B cell (primary cell): ENCODE measurements around the gene RBM19. TPM values are rescaled to one million over a fixed set of nuclear protein-coding genes. Genes with fewer than 3 reads are reported as not detected.

Experiments used
- ATAC-seq: fragments of 200-7000 bp; cut with Tn5 transposase; one replicate; pipeline ENCODE4 v1.10.0; 2021; ENCODE audit warnings: low read depth, mild to moderate bottlenecking, moderate number of reproducible peaks, moderate library complexity
- CTCF ChIA-PET: fragments of 350-600 bp; sonication (Branson Sonifier 250); formaldehyde crosslinking; loops from one replicate; lab custom pipeline; 2021; ENCODE audit warnings: antibody characterized with exemption, inconsistent platforms; lab: Charles Lee
- POLR2A ChIA-PET: fragments of 350-600 bp; sonication (Branson Sonifier 250); formaldehyde crosslinking; loops from one replicate; lab custom pipeline; 2021; ENCODE audit warnings: antibody characterized with exemption; lab: Charles Lee
- DNase-seq: peaks from one replicate; pipeline ENCODE4 v3.0.0; 2013
- H2AFZ ChIP-seq: 2 replicates; pipeline ENCODE4 v1.6.1; 2012; ENCODE audit warnings: mild to moderate bottlenecking, low read depth, low read length; ENCODE audit not compliant: insufficient read depth, poor library complexity, severe bottlenecking
- H3K27ac ChIP-seq, 2 donors: 1 replicate in 1 of 2; 2 replicates in 1 of 2; pipeline ENCODE4 v1.5.1; 2012 to 2013; ENCODE audit warnings: low read length in 2 of 2, mild to moderate bottlenecking in 2 of 2, moderate library complexity in 1 of 2
- H3K27me3 ChIP-seq, 4 experiments: fragments of 200-600 bp in 1 of 4; sonication (generic) in 1 of 4; replicated peaks in 1 of 4; 1 replicate in 2 of 4; 2 replicates in 2 of 4; pipeline versions ENCODE4 v1.6.1 to v1.7.0; 2013 to 2016; ENCODE audit warnings: low read length in 3 of 4, mild to moderate bottlenecking in 2 of 4, mixed read lengths in 1 of 4, moderate library complexity in 1 of 4; ENCODE audit not compliant: insufficient read depth in 4 of 4, control insufficient read depth in 3 of 4; ENCODE audit errors: control extremely low read depth in 1 of 4
- H3K36me3 ChIP-seq, 2 experiments: replicated peaks in 1 of 2; 1 replicate in 1 of 2; 2 replicates in 1 of 2; pipeline versions ENCODE4 v1.6.1 to v1.7.1; 2013; ENCODE audit warnings: low read length in 1 of 2; ENCODE audit not compliant: insufficient read depth in 2 of 2, control insufficient read depth in 1 of 2; ENCODE audit errors: control extremely low read depth in 1 of 2, extremely low read depth in 1 of 2
- H3K4me1 ChIP-seq, 2 donors: fragments of 200-600 bp in 1 of 2; sonication (generic) in 1 of 2; 1 replicate in 1 of 2; 2 replicates in 1 of 2; pipeline versions ENCODE4 v1.5.1 to v1.6.1; 2013 to 2017; ENCODE audit warnings: low read length in 2 of 2; ENCODE audit not compliant: control insufficient read depth in 2 of 2, insufficient read depth in 2 of 2
- H3K4me2 ChIP-seq: replicated peaks from 2 replicates; pipeline ENCODE3; 2012; ENCODE audit warnings: mild to moderate bottlenecking, low read depth, low read length; ENCODE audit not compliant: poor library complexity, severe bottlenecking
- H3K4me3 ChIP-seq, 5 experiments: fragments of 200-600 bp in 1 of 5; sonication (generic) in 1 of 5; 1 replicate in 3 of 5; 2 replicates in 2 of 5; pipeline versions ENCODE4 v1.5.1 to v1.7.0; 2011 to 2016; ENCODE audit warnings: low read length in 4 of 5, mild to moderate bottlenecking in 4 of 5, low read depth in 2 of 5, control low read depth in 1 of 5, moderate library complexity in 1 of 5; ENCODE audit not compliant: insufficient read depth in 1 of 5; ENCODE audit errors: control extremely low read depth in 1 of 5, extremely low read depth in 1 of 5
- H3K79me2 ChIP-seq: fragments of 200-600 bp; sonication (generic); one replicate; pipeline ENCODE4 v1.6.0; 2016; ENCODE audit warnings: low read length; ENCODE audit not compliant: control insufficient read depth, insufficient read depth
- H3K9ac ChIP-seq: fragments of 200-600 bp; sonication (generic); 2 replicates; pipeline ENCODE4 v1.6.1; 2017; ENCODE audit warnings: mild to moderate bottlenecking, low read length, moderate library complexity
- H3K9me3 ChIP-seq, 3 donors: one replicate each; pipeline versions ENCODE4 v1.6.1 to v1.7.1; 2013; ENCODE audit warnings: low read length in 2 of 3; ENCODE audit not compliant: control insufficient read depth in 2 of 3, insufficient read depth in 1 of 3; ENCODE audit errors: control extremely low read depth in 1 of 3
- H4K20me1 ChIP-seq: 2 replicates; pipeline ENCODE4 v1.6.0; 2012; ENCODE audit warnings: mild to moderate bottlenecking, low read length; ENCODE audit not compliant: insufficient read depth, control insufficient read depth, poor library complexity, severe bottlenecking
- H3K27ac Mint-ChIP-seq: one replicate; pipeline ENCODE4 v1.8.0; 2021; ENCODE audit warnings: mixed read lengths
- H3K27me3 Mint-ChIP-seq: one replicate; pipeline ENCODE4 v1.8.0; 2021; ENCODE audit warnings: mixed read lengths
- H3K4me1 Mint-ChIP-seq: one replicate; pipeline ENCODE4 v1.8.0; 2021; ENCODE audit warnings: mixed read lengths
- H3K4me3 Mint-ChIP-seq: one replicate; pipeline ENCODE4 v1.8.0; 2021; ENCODE audit warnings: mixed read lengths
- H3K9me3 Mint-ChIP-seq: one replicate; pipeline ENCODE4 v1.8.0; 2022; ENCODE audit warnings: mixed read lengths; ENCODE audit not compliant: insufficient read depth
- CTCF ChIP-seq: fragments of 200-600 bp; IDR thresholded peaks from one replicate; pipeline ENCODE4 v1.8.0; 2022; ENCODE audit warnings: antibody characterized with exemption, mild to moderate bottlenecking
- EZH2 ChIP-seq: IDR thresholded peaks from 2 replicates; pipeline ENCODE4 v1.6.1; 2012; ENCODE audit warnings: borderline replicate concordance, low read depth, mild to moderate bottlenecking, moderate library complexity, low read length; ENCODE audit not compliant: insufficient read depth, poor library complexity, severe bottlenecking
- WGBS: methylation state at CpG from one replicate; pipeline ENCODE4 v1.1.5; 2013; ENCODE audit warnings: missing lambda C conversion rate; ENCODE audit not compliant: insufficient coverage; 5-methylcytosine and 5-hydroxymethylcytosine counted together
- intact Hi-C: fragments of 100-400 bp; cut with micrococcal nuclease; formaldehyde crosslinking; loops from one replicate; pipeline ENCODE4 v1.10.0; 2022
- polyA plus RNA-seq: library from polyadenylated mRNA; depleted of rRNA; stranded (reverse); fragments of >200 nt; gene quantifications from 2 replicates; pipeline ENCODE4 v1.2.3, GENCODE V29; 2012
- total RNA-seq, 2 donors: library from RNA; stranded (reverse); fragments of 120-200 nt in 1 of 2; gene quantifications; 1 replicate in 1 of 2; 2 replicates in 1 of 2; pipeline versions ENCODE4 v1.2.3 to v1.2.4, GENCODE V29; 2013 to 2022

Gene RBM19
- total and polyA plus RNA-seq, 2 donors (not counting 1 experiment from before 2014, with no cell fraction given): 43.1 to 90.0 TPM

- no peak overlapping the region for H2AFZ ChIP-seq
- H3K9ac ChIP-seq: no peak overlapping the region
- ATAC-seq (no peak), DNase-seq (no peak)
- CTCF ChIA-PET: no interaction called here
- no peaks in the 10 kb centered on the region for H3K4me1 ChIP-seq
- Mint-ChIP-seq H3K27me3 (peaks cover 36% of the 10 kb centered on the region), H3K4me3 (no peak overlapping the region), H3K4me1 (no peaks in the 10 kb centered on the region), H3K9me3 (no peaks in the 10 kb centered on the region), H3K27ac (no peak overlapping the region)
- H3K36me3 ChIP-seq: no peaks in the 10 kb centered on the region
- no peak overlapping the region for H3K4me3 ChIP-seq
- H3K27me3 ChIP-seq: peaks cover 0 to 23% (median 11%) of the 10 kb centered on the region in 4 experiments
- no peak for TF ChIP-seq CTCF
- no peak for TF ChIP-seq EZH2
- no peaks in the 10 kb centered on the region for H3K79me2 ChIP-seq
- H4K20me1 ChIP-seq: no peaks in the 10 kb centered on the region
- no peak overlapping the region for H3K4me2 ChIP-seq
- POLR2A ChIA-PET: no interaction called here
- intact Hi-C loops: no loop called here
- no peak overlapping the region for H3K27ac ChIP-seq
- WGBS: no CpG with 5 or more reads among the region's 2 CpGs
- H3K9me3 ChIP-seq: peaks cover 0 to 6% (median 0%) of the 10 kb centered on the region in 3 donors
Measured at GRCh38 chr12:113777751-113778150, 188.4 kb downstream of the RBM19 start.

- peaks cover 26% of the 10 kb centered on the region for H3K27me3 Mint-ChIP-seq
- no peaks in the 10 kb centered on the region for H4K20me1 ChIP-seq
- POLR2A ChIA-PET: no interaction called here
- peaks cover 0 to 5% (median 0%) of the 10 kb centered on the region in 3 donors for H3K9me3 ChIP-seq
- H3K9ac ChIP-seq: no peak overlapping the region
- no peaks in the 10 kb centered on the region for H3K79me2 ChIP-seq
- H3K27me3 ChIP-seq: peaks cover 0 to 11% (median 8%) of the 10 kb centered on the region in 4 experiments
- H3K4me2 ChIP-seq: no peak overlapping the region
- no peaks in the 10 kb centered on the region for H3K36me3 ChIP-seq
- H3K9me3 Mint-ChIP-seq: no peaks in the 10 kb centered on the region
- no peak overlapping the region for H3K27ac ChIP-seq
- DNase-seq (no peak), ATAC-seq (no peak)
- no peak overlapping the region for H3K4me3 ChIP-seq
- H3K4me3 Mint-ChIP-seq: no peak overlapping the region
- no peaks in the 10 kb centered on the region for H3K4me1 Mint-ChIP-seq
- TF ChIP-seq CTCF: no peak
- no peak for TF ChIP-seq EZH2
- no peak overlapping the region for H3K27ac Mint-ChIP-seq
- no peak overlapping the region for H2AFZ ChIP-seq
- intact Hi-C loops: no loop called here
- CTCF ChIA-PET: no interaction called here
- WGBS: 85% methylated on average over 7 of the region's 7 CpGs
- H3K4me1 ChIP-seq: no peaks in the 10 kb centered on the region
Measured at GRCh38 chr12:113776536-113776935, 189.6 kb downstream of the RBM19 start.
